ENCODE data around the gene CALML4.
A peak's percentile ranks its signal among the peaks of the same experiment; 100 is the strongest.

The CALML4 gene

DNA sequence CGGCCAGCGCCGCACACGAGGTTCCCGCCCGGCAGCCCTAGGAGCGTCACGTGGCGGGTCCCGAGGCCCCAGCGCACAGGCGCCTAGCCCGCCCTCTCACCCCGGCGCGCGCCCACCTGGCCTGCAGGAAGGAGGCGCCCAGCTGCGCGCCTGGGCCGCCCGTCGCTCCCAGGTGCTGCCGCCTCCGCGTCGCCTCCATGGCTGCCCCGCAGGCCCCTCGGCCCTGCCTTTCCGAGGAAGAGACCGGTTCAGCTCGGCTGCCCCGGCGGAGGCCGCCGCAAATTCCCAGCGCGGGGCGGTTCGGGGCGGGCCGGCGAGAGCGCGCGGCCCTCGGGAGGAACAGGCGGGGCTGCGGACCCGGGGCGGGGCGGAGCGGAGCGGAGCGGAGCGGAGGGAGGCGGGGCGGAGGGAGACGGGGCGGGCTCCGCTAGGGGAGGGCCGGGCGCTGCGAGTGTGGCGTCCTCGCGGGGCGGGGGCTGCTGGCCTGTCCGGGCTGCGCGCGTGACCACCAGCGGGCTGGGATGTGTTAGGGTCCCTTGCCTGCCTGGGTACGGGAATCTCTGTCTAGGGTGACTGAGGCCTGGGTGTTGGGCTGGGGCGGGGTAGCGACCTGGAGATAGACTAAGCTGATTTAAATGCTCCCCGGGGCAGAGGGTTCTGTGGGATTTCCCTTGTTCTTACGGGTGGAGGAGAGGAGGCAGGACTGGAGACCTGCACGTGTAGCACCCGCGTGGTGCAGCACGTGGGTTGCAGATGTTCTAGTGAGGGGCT lies 24.4 kb upstream of the CALML4 start, which contains the start of gene CLN6:
Gene CLN6 (minus strand): TSS at position 343 of the 771 bp plus-strand sequence. CDS start 144 bp downstream, at position 199.
- Histone ChIP-seq H3K79me2 (ENCODE audit: control insufficient read depth, low read length) (peaks cover 47% of the 10 kb centered on the region), H3K9me3 (ENCODE audit: control insufficient read depth, insufficient read depth, low read length) (no peaks in the 10 kb centered on the region), H3K4me1 (ENCODE audit: control insufficient read depth, low read length) (peaks cover 56% of the 10 kb centered on the region), H3K9me2 (replicated peaks; ENCODE audit: control insufficient read depth, low read length) (no peaks in the 10 kb centered on the region), H4K20me1 (ENCODE audit: control insufficient read depth, insufficient read depth, low read depth, low read length) (no peaks in the 10 kb centered on the region), H3K27ac (ENCODE audit: low read depth, low read length) (peak within 1 kb of the TSS; percentile 80), H3K4me2 (ENCODE audit: low read length) (peak within 1 kb of the TSS; percentile 74), H3K27me3 (ENCODE audit: control insufficient read depth, low read length) (no peaks in the 10 kb centered on the region), H3F3A (ENCODE audit: control insufficient read depth, insufficient read depth) (peaks cover 8% of the 10 kb centered on the region), H3K36me3 (ENCODE audit: control insufficient read depth, low read length) (peaks cover 20% of the 10 kb centered on the region), H3K4me3 (ENCODE audit: low read length) (peak within 1 kb of the TSS; percentile 98)
- TF ChIP-seq EZH2phosphoT487 (IDR thresholded peaks at IDR 0.05; ENCODE audit: borderline replicate concordance, low read length) = no peak
- TF ChIP-seq, protein P1, sequence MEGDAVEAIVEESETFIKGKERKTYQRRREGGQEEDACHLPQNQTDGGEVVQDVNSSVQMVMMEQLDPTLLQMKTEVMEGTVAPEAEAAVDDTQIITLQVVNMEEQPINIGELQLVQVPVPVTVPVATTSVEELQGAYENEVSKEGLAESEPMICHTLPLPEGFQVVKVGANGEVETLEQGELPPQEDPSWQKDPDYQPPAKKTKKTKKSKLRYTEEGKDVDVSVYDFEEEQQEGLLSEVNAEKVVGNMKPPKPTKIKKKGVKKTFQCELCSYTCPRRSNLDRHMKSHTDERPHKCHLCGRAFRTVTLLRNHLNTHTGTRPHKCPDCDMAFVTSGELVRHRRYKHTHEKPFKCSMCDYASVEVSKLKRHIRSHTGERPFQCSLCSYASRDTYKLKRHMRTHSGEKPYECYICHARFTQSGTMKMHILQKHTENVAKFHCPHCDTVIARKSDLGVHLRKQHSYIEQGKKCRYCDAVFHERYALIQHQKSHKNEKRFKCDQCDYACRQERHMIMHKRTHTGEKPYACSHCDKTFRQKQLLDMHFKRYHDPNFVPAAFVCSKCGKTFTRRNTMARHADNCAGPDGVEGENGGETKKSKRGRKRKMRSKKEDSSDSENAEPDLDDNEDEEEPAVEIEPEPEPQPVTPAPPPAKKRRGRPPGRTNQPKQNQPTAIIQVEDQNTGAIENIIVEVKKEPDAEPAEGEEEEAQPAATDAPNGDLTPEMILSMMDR (IDR thresholded peaks at IDR 0.05; ENCODE audit: low read depth, low read length, poor library complexity, severe bottlenecking) = no peak

DNA sequence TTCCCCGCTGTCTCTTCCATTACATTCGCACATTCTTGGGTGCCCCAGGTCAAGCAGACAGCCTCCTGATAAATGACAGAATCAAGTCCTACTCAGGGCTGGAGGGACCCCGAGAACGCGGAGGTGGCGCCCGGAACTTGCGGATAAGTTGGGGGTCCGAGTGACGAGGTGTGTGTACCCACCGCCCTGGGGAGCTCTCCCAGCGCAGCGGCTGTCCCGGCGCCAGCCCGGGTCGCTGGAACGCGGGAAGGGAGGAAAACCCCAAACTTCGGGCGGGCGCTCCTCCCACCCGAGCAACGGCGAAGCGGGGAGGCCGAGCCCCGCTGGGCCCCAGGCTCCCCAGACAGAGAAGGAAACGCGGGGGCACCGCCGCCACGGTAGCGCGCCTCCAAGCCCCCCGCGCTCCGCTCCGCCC lies 23.8 kb upstream of the CALML4 start:
- H3K79me2 ChIP-seq (ENCODE audit: control insufficient read depth, low read length) = peaks cover 52% of the 10 kb centered on the region
- no peaks in the 10 kb centered on the region for H4K20me1 ChIP-seq (ENCODE audit: control insufficient read depth, insufficient read depth, low read depth, low read length)
- peak overlapping the region; percentile 80 for H3K27ac ChIP-seq (ENCODE audit: low read depth, low read length)
- TF ChIP-seq EZH2phosphoT487 (IDR thresholded peaks at IDR 0.05; ENCODE audit: borderline replicate concordance, low read length) = no peak
- TF ChIP-seq, protein P1 (IDR thresholded peaks at IDR 0.05; ENCODE audit: low read depth, low read length, poor library complexity, severe bottlenecking) = no peak
- peaks cover 61% of the 10 kb centered on the region for H3K4me1 ChIP-seq (ENCODE audit: control insufficient read depth, low read length)
- no peaks in the 10 kb centered on the region for H3K9me3 ChIP-seq (ENCODE audit: control insufficient read depth, insufficient read depth, low read length)
- H3K4me3 ChIP-seq (ENCODE audit: low read length) = peak overlapping the region; percentile 98
- no peaks in the 10 kb centered on the region for H3K27me3 ChIP-seq (ENCODE audit: control insufficient read depth, low read length)
- peaks cover 20% of the 10 kb centered on the region for H3K36me3 ChIP-seq (ENCODE audit: control insufficient read depth, low read length)
- peaks cover 8% of the 10 kb centered on the region for H3F3A ChIP-seq (ENCODE audit: control insufficient read depth, insufficient read depth)
- H3K4me2 ChIP-seq (ENCODE audit: low read length) = peak overlapping the region; percentile 74
- no peaks in the 10 kb centered on the region for H3K9me2 ChIP-seq (replicated peaks; ENCODE audit: control insufficient read depth, low read length)

GRCh38 chr15:68228143-68228970 lies 23.2 kb upstream of the CALML4 start:
- Histone ChIP-seq H3K4me1 (ENCODE audit: control insufficient read depth, low read length) (peaks cover 61% of the 10 kb centered on the region), H3K79me2 (ENCODE audit: control insufficient read depth, low read length) (peaks cover 59% of the 10 kb centered on the region), H3K9me3 (ENCODE audit: control insufficient read depth, insufficient read depth, low read length) (no peaks in the 10 kb centered on the region), H3K4me3 (ENCODE audit: low read length) (peak overlapping the region; percentile 98), H4K20me1 (ENCODE audit: control insufficient read depth, insufficient read depth, low read depth, low read length) (no peaks in the 10 kb centered on the region), H3K36me3 (ENCODE audit: control insufficient read depth, low read length) (peaks cover 20% of the 10 kb centered on the region), H3K27me3 (ENCODE audit: control insufficient read depth, low read length) (no peaks in the 10 kb centered on the region), H3K9me2 (replicated peaks; ENCODE audit: control insufficient read depth, low read length) (no peaks in the 10 kb centered on the region), H3F3A (ENCODE audit: control insufficient read depth, insufficient read depth) (peaks cover 8% of the 10 kb centered on the region), H3K27ac (ENCODE audit: low read depth, low read length) (peak overlapping the region; percentile 80), H3K4me2 (ENCODE audit: low read length) (peak overlapping the region; percentile 74)
- TF ChIP-seq, protein P1 (IDR thresholded peaks at IDR 0.05; ENCODE audit: low read depth, low read length, poor library complexity, severe bottlenecking) = no peak
- TF ChIP-seq EZH2phosphoT487 (IDR thresholded peaks at IDR 0.05; ENCODE audit: borderline replicate concordance, low read length) = no peak

Measured in DOHH2 (cell line).